Right renal pelvis (tissue), 4 donors: ENCODE data around the gene CEP89. TPM values are rescaled to one million over a fixed set of nuclear protein-coding genes. Genes with fewer than 3 reads are reported as not detected.
"Not testable (repeated sequence)": the region's sequence is repeated elsewhere in the genome, so short reads cannot be mapped to it uniquely, and the experiment has no call there.

Source experiments
- DNase-seq, 4 donors: peaks; one replicate each; pipeline ENCODE4 v3.0.0-alpha.2; 2013; ENCODE audit warnings: low read depth in 4 of 4, low spot score in 3 of 4, missing footprints in 1 of 4
- polyA plus RNA-seq, 4 donors: library from polyadenylated mRNA; unstranded; fragments of 120-200 nt; gene quantifications; one replicate each; pipeline ENCODE4 v1.2.1, GENCODE V29; 2013; ENCODE audit not compliant: insufficient read length in 4 of 4

CEP89 gene
- polyA plus RNA-seq, 4 donors: 28.6 to 32.9 (median 30.7) TPM

DNA sequence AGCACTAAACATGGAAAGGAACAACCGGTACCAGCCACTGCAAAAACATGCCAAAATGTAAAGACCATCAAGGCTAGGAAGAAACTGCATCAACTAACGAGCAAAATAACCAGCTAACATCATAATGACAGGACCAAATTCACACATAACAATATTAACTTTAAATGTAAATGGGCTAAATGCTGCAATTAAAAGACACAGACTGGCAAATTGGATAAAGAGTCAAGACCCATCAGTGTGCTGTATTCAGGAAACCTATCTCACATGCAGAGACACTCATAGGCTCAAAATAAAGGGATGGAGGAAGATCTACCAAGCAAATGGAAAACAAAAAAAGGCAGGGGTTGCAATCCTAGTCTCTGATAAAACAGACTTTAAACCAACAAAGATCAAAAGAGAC lies 123.7 kb downstream of the CEP89 start:
- DNase-seq: not testable (repeated sequence)

- DNase-seq: no peak
Observed at GRCh38 chr19:32843716-32844245, 128.0 kb downstream of the CEP89 start.

GRCh38 chr19:32842061-32842460 lies 129.7 kb downstream of the CEP89 start:
- no peak for DNase-seq

- no peak for DNase-seq
Observed at GRCh38 chr19:32837531-32837930, 134.2 kb downstream of the CEP89 start.

DNA sequence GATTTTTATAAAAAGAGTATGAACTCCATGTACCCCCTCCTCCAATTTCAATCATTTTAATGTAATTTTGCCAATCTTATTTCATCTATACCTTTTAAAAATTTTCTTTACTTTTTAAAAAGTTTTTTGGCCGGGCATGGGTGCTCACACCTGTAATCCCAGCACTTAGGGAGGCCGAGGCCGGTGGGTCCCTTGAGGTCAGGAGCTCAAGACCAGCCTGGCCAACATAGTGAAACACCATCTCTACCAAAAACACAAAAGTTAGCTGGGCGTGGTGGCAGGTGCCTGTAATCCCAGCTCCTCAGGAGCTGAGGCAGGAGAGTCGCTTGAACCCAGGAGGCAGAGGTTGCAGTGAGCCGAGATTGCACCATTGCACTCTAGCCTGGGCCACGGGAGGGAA lies 138.4 kb downstream of the CEP89 start:
- not testable (repeated sequence) for DNase-seq

DNA sequence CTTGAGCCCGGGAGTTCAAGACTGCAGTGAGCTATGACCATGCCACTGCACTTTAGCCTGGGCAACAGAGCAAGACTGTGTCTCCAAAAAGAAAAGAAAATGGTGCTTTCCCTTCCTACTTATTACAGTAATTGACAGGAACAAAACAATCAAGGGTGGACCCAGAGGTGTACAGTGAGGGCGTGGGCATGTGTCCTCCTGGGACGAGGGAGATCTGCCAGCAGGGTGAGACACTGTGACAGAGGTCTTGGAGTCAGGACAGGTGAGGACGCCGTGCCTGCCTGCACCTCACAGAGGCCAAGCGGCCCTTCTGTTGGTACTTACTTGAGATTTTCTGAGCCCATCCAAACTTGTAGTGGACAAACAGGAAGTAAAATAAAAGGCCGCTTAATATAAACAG lies 138.9 kb downstream of the CEP89 start:
- DNase-seq: not testable (repeated sequence)

GRCh38 chr19:32832094-32832493 lies 139.7 kb downstream of the CEP89 start:
- not testable (repeated sequence) for DNase-seq

DNA sequence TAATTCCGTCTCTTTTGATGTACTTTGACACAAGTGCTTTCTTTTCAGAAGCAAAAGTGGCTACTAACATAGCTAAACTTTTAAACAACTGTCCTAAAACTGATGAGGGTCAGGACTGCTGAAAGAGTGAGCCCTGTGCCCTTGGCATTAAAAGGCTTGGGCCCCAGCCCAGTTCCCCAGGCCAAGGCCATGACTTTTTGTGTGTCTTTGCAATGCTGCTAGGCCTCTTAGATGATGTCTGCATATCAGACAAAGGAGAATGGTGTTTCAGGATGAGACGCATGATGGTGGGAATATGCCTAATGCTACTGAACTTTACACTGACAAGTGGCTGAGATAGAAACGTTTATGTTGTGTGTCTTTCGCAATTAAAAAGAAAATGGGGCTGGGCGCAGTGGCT lies 140.1 kb downstream of the CEP89 start:
- no peak for DNase-seq

- no peak for DNase-seq
Observed at GRCh38 chr19:32830231-32831014, 141.3 kb downstream of the CEP89 start.

GRCh38 chr19:32829345-32829896 lies 142.3 kb downstream of the CEP89 start:
- no peak for DNase-seq

DNA sequence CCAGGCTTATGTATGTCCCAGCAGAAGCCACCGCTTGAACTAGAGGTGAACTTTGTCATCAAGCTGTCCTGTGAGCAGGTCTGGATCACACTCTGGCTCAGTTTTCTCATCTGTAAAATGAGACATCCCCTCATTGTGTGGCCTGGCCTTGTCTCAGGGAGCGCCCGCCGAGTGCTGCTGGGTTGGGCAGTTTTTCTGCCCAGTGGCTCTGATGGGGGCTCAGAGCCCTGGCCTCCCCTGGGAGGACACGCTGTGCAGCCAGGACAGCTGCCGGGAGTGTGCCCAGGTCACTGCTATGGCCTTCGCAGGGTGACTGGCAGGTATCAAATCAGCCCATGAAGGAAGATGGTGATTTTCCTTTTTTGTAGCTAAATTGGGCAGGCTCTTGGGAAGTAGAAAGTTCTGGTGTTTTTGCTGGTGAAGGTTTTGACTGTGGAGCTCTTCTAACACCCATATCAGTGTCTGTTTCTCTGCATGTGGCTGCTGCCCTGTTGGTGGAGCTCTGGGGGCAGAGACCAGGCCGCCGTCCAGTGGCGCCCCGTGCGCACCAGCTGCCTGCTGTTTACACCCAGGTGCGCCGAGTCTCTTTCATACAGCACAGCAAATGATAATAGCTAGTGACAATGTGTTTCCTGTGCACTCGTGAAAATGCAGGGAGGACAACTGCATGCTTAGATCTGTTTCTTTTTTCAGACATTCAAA lies 143.0 kb downstream of the CEP89 start:
- DNase-seq: no peak

GRCh38 chr19:32828139-32828538 lies 143.6 kb downstream of the CEP89 start:
- no peak for DNase-seq

Other genes starting within 250 kb of the CEP89 start
- 10 to 100 TPM; 12.8 to 16.6 (median 14.2) TPM for gene SLC7A9, start 102.2 kb downstream of the CEP89 start, polyA plus RNA-seq
- gene FAAP24, start 284 bp upstream of the CEP89 start, polyA plus RNA-seq: 1 to 10 TPM; 3.1 to 4.0 (median 3.4) TPM
- gene RHPN2, start 92.9 kb upstream of the CEP89 start, polyA plus RNA-seq: 10 to 100 TPM; 18.4 to 19.0 (median 18.6) TPM
- gene GPATCH1, start 109.2 kb upstream of the CEP89 start, polyA plus RNA-seq: 10 to 100 TPM; 11.3 to 15.6 (median 13.0) TPM
- 1 to 10 TPM in 3 of 4 donors, under 1 TPM in 1; 0.83 to 1.8 (median 1.1) TPM for gene WDR88, start 160.2 kb upstream of the CEP89 start, polyA plus RNA-seq
- gene LRP3, start 222.4 kb upstream of the CEP89 start, polyA plus RNA-seq: 10 to 100 TPM; 19.9 to 29.8 (median 21.9) TPM